Activated naive CD4-positive, alpha-beta T cell treated with anti-CD3 and anti-CD28 coated beads, Interleukin-2, amount 50 U/mL, for 16 hours (primary cell): Measurements from ENCODE around the gene HHEX.
"Not testable (repeated sequence)": the region's sequence is repeated elsewhere in the genome, so short reads cannot be mapped to it uniquely, and the experiment has no call there.

Experiments
- DNase-seq: peaks from one replicate; pipeline ENCODE4 v3.0.0-alpha.2; 2020

Gene HHEX

GRCh38 chr10:92741741-92742140 is 52.0 kb downstream of the HHEX start:
- not testable (repeated sequence) for DNase-seq

GRCh38 chr10:92742331-92743228 is 52.8 kb downstream of the HHEX start:
- DNase-seq = no peak
